GM12864 (cell line): ENCODE data around the gene ADAM10.

Source experiments
- DNase-seq: peaks from one replicate; pipeline ENCODE4 v3.0.0-alpha.2; 2011; ENCODE audit warnings: low read depth
- H3K4me3 ChIP-seq: 2 replicates; pipeline ENCODE4 v1.5.1; 2011; ENCODE audit warnings: mild to moderate bottlenecking, low read depth, low read length, control low read depth
- CTCF ChIP-seq: IDR thresholded peaks from 2 replicates; pipeline ENCODE4 v1.5.1; 2011; ENCODE audit warnings: low read depth, mild to moderate bottlenecking, moderate library complexity, low read length, control low read depth, inconsistent platforms; ENCODE audit errors: missing control alignments

ADAM10 gene

GRCh38 chr15:58726867-58727266 is 22.6 kb downstream of the ADAM10 start:
- TF ChIP-seq CTCF = no peak
- H3K4me3 ChIP-seq = no peak overlapping the region
- DNase-seq = no peak

DNA sequence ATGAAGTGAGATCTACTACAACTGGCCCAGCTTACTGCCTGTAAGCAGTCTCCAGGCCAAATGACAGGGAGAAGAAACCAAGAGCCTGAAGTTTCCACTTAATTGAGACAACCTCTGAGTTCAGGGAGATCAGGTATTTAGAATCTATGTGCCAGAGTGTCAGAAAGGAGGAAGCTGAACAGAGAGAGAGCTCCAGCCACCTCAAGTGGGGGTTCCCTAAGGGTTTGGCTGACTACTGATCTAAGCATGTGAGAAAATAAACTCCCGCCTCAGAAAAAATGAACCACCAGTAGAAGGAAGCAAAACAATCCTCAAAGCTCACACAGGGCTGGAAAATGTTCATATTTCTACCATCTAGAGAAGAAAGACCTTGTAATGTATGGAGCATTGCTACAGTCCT is 25.0 kb downstream of the ADAM10 start:
- H3K4me3 ChIP-seq = no peak overlapping the region
- no peak for TF ChIP-seq CTCF
- peak; percentile 38 for DNase-seq

GRCh38 chr15:58717357-58717756 is 32.1 kb downstream of the ADAM10 start:
- TF ChIP-seq CTCF = no peak
- no peak for DNase-seq
- no peak overlapping the region for H3K4me3 ChIP-seq

- TF ChIP-seq CTCF = no peak
- DNase-seq = no peak
These were observed 33.5 kb downstream of the ADAM10 start for GRCh38 chr15:58716027-58716426.

DNA sequence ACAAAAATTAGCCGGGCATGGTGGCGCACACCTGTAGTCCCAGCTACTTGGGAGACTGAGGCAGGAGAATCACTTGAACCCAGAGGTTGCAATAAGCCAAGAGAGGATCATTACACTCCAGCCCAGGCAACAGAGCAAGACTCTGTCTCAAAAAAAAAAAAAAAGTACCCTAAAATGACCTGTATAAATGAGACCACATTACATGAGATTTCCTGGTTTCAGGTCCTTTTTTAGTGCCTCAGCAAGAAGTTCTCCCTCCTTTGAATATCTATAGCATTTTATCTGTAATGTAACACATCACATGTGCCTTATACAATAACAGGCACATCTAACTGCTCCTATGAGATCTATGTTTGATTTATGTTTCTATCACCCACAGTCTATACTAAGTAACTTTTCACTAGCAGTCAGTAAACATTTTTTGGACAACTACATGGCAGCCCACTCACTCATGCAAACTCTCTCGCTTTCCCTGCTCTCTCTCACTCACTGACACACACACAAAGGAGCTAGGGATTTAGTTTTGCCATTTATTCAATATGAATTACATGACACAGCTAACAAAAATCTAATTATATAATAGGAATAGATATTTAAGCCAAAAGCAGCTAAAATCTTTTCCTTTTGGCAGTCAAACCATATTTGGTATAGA is 34.1 kb downstream of the ADAM10 start:
- H3K4me3 ChIP-seq = no peak overlapping the region
- DNase-seq = no peak
- no peak for TF ChIP-seq CTCF

More at GRCh38 chr15:58716027-58716426, 33.5 kb downstream of the ADAM10 start:
- no peak overlapping the region for H3K4me3 ChIP-seq

GRCh38 chr15:58710701-58711100 is 38.8 kb downstream of the ADAM10 start:
- no peak overlapping the region for H3K4me3 ChIP-seq
- no peak for TF ChIP-seq CTCF
- no peak for DNase-seq

DNA sequence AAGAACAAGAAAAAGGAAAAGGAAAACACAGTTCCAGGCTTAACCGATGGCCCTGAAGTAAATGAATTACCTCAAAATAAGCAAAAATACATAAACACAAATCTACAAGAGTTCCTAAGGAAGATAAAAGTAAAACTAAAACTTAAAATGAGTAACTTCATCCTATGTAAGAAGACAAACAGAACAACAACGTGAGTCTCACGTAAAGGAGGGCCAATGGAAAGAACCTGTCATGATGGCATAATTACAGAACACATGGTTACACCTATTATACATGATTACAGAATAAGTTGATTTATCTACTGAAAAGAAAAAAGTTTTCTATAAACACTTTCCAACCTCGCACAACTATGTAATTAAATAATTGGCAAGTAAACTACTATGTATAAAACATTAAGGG is 42.1 kb downstream of the ADAM10 start:
- no peak overlapping the region for H3K4me3 ChIP-seq
- TF ChIP-seq CTCF = no peak
- no peak for DNase-seq
